NCI-H2107 treated with DMSO at 0.1 percent for 48 hours (cell line): ENCODE results near the gene TAF4.
"Not testable (repeated sequence)": the region's sequence is repeated elsewhere in the genome, so short reads cannot be mapped to it uniquely, and the experiment has no call there.

ENCODE experiments used
- DNase-seq: peaks from one replicate; lab custom pipeline; 2025; ENCODE audit not compliant: unreplicated experiment; lab: John Stamatoyannopoulos, UW

Gene TAF4, protein sequence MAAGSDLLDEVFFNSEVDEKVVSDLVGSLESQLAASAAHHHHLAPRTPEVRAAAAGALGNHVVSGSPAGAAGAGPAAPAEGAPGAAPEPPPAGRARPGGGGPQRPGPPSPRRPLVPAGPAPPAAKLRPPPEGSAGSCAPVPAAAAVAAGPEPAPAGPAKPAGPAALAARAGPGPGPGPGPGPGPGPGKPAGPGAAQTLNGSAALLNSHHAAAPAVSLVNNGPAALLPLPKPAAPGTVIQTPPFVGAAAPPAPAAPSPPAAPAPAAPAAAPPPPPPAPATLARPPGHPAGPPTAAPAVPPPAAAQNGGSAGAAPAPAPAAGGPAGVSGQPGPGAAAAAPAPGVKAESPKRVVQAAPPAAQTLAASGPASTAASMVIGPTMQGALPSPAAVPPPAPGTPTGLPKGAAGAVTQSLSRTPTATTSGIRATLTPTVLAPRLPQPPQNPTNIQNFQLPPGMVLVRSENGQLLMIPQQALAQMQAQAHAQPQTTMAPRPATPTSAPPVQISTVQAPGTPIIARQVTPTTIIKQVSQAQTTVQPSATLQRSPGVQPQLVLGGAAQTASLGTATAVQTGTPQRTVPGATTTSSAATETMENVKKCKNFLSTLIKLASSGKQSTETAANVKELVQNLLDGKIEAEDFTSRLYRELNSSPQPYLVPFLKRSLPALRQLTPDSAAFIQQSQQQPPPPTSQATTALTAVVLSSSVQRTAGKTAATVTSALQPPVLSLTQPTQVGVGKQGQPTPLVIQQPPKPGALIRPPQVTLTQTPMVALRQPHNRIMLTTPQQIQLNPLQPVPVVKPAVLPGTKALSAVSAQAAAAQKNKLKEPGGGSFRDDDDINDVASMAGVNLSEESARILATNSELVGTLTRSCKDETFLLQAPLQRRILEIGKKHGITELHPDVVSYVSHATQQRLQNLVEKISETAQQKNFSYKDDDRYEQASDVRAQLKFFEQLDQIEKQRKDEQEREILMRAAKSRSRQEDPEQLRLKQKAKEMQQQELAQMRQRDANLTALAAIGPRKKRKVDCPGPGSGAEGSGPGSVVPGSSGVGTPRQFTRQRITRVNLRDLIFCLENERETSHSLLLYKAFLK

DNA sequence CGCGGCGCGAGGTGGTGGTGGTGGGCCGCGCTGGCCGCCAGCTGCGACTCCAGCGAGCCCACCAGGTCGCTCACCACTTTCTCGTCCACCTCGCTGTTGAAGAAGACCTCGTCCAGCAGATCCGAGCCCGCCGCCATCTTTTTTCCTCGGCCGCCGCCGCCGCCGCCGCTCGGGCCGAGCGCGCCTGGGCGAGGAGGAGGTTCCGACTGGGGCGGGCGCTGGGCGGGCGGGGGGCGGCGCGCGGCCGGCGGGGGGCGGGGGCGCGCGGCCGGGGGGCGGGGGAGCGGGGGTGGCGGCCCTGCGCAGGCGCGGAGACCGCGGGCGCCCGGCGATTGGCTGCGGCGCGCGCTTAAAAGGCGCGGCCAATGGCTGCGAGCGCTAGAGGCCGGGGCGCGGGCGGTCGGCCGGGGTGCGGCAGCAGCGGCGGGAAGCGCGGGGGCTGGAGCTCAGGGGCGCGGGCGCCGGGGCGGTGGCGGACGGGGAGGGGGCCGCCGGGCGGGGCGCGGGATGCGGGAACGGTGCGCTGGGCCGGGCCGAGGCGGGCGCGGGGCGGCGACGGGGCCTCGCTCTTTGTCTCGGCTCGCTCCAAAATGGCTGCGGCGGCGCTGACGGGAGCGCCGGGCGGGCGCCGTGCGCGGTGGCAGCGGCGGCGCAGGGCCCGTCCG lies at the start of gene TAF4:
Gene TAF4 (minus strand): TSS at position 208 of the 665 bp plus-strand sequence. CDS start 71 bp downstream, at position 137.
- DNase-seq: peak; percentile 44

DNA sequence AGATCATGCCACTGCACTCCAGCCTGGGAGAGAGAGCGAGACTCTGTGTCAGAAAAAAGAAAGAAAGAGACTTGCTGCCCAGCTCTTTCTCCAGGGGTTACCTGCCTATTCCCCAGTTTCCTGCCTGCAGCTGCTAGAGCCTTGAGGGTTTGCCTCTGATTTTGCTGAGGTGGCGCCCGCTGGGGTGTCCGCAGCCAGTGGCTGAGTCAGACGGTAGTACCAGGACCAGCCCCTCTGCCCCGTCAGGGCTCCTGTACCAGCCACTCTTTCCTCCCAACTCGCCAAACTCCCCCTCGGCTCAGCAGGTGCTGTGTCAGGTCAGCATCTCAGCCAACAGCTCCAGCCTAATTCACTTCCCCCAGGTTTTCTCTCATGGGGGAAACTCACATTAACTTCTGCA lies 49.2 kb upstream of the TAF4 start:
- DNase-seq: no peak

DNA sequence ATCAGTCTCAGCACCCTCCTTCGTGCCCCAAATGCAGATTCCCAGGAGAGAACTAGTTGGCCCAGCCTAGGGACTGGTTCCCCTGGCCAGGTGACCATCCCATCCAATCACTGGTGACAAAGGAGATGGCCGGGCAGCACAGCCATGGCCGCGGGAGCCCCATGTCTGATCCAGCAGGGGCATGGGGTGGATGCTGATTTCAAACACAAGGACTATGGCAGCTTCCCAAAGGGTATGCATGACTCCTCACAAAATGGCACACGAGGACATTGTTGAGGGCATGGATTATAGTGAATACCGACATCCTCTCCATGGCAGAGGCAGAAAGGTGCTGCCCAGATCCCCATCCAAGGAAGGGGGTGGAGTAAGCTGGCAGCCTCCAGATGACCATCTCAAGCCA lies 46.7 kb upstream of the TAF4 start:
- no peak for DNase-seq

DNA sequence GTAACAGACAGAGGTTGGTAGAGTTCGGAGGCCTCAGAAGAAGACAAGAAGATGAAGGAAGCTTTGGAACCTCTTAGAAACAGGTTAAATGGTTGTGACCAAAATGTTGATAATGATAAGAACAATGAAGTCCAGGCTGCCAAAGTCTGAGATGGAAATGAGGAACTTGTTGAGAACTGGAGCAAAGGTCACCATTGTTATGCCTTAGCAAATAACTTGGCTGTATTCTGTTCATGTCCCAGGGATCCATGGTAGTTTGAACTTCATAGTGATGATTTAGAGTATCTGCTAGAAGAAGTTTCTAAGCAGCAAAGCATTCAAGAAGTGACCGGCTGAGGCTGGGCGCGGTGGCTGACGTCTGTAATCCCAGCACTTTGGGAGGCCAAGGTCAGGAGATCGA lies 45.5 kb upstream of the TAF4 start:
- no peak for DNase-seq

DNA sequence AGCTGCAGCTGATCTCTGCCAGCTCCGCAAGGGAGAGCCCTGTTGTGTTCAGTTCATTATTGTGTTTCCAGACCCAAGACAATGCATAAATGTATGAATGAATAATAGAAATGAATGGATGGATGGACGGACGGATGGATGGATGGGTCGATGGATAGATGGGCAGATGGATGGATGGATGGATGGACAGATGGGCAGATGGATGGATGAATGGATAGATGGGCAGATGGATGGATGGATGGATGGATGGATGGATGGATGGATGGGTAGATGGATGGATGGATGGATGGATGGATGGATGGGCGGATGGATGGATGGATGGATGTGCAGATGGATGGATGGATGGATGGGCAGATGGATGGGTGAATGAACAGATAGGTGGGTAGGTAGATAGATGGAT lies 39.9 kb upstream of the TAF4 start:
- DNase-seq: no peak

DNA sequence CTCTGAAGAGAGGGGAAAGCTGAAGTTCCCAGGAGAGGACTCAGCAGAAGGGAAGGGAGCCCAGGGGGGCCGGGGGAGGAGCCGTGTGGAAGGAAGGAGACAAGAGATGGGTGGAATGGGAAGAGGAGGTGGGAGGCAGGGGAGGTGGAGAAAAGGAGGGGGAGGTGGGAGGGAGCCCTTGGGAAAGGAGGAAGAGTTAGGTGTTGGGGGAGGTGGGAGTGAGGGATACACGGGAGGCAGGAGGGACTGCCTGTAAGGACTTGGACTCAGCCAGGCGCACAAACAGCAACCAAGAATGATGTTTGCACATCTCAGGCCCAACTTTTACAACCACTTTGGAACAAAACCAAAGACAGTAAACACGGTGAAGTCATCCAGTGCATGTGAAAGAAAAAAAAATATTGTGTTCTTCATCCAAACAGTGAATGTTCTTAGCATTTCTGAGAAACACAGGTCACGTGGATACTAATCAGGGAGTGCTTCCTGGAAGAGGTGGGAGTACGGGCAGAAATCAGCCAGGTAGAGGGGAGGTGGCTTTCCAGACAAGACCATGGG lies 39.2 kb upstream of the TAF4 start:
- no peak for DNase-seq

DNA sequence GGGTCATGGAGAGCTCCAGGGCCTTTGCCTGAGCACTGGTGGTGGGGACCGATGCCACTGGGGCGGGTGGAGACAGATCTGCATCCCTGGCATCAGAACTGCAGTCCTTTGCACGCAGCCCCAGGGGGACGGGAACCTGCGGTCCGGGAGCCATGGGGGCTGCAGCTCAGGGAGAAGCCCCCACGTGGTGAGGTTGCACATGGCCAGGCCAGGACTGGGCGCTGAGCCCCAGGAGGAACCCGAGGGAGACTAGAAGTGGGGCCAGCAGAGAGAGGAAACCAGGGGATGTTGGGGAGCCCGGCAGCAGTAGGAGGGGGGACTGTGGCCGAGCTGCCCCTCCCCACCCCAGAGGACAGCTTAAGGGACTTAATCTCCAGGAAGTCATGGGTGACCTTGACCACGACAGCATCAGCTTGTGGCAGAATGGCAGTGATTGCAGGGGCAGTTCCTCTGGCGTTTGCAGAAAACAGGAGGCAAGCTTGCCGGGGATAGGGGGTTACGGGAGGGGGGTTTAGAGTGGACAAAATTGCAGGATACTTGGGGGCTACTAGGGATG lies 38.6 kb upstream of the TAF4 start:
- DNase-seq: no peak

DNA sequence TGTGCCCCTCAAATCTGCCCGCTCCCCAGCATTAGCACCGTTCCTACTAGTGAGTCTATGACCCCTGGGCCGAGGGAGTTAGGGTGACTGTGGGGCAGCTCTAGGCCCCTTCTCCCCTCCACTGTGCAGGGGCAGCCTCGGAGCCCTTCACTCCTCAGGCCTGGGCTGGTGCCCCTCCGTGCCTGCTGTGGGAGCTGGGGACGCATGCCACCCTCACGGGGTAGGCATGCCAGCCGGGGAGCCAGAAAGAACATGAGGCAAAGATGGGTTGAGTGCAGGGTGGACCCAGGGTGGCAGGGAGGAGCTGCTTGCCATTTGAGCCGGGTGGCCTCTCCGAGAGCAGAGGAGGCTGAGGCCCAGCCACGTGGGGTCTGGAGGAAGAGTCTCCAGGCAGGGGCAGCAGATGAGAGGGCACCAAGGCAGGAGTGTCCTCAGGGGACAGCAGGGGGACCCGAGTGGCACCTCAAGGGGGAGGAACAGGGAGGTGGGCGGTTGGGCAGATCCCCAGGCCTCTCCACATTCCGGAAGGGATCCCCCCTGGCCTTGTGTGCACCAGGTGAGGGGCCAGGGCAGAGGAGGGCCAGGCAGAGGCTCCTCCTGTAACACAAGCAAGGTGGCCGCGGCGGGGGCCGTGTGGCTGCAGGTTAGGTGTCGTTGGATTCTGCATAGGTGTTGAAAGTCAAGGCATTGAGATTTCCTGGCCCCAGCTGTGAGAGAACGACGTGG lies 38.0 kb upstream of the TAF4 start:
- DNase-seq: no peak

DNA sequence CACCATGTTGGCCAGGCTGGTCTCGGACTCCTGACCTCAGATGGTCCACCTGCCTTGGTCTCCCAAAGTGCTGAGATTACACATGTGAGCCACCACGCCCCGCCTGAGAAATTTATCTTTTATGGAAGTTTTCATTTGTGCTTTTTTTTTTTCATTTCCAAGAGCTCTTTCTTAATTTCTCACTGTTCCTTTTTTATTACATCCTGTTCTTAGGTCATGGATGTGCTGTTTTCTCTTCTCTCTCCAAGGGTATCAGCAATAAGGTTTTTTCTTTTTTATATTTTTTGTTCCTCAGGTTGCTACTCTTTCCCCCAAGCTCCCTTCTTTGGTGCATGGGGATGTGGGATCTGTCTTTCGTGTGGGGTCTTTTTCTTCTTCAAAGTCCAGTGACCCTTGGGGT lies 35.4 kb upstream of the TAF4 start:
- DNase-seq: no peak

DNA sequence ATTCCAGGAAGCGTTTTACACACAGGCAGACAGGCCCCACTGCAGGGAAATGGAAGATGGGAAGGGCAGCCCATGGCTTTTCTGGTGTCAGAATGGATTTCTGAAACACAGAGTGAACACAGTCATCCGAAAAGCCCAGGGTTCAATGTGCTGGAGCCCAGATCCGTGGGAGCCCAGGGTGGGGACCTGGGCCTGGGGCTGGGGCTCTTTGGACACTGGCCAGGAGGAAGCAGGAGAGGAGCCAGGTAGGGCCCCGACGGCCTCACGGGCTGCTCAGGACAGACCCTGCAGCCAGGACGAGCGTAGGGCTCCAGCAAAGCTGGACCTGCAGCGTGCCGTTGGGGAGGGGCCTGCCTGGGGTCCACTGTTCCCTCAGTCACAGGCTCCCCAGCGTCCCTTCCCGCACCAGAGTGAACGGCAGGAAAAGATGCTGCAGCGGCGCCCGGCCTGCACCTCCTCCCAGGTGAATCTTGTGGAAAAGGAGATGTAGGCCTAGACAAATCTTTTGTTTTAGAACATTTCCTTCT lies 32.3 kb upstream of the TAF4 start:
- DNase-seq: no peak

DNA sequence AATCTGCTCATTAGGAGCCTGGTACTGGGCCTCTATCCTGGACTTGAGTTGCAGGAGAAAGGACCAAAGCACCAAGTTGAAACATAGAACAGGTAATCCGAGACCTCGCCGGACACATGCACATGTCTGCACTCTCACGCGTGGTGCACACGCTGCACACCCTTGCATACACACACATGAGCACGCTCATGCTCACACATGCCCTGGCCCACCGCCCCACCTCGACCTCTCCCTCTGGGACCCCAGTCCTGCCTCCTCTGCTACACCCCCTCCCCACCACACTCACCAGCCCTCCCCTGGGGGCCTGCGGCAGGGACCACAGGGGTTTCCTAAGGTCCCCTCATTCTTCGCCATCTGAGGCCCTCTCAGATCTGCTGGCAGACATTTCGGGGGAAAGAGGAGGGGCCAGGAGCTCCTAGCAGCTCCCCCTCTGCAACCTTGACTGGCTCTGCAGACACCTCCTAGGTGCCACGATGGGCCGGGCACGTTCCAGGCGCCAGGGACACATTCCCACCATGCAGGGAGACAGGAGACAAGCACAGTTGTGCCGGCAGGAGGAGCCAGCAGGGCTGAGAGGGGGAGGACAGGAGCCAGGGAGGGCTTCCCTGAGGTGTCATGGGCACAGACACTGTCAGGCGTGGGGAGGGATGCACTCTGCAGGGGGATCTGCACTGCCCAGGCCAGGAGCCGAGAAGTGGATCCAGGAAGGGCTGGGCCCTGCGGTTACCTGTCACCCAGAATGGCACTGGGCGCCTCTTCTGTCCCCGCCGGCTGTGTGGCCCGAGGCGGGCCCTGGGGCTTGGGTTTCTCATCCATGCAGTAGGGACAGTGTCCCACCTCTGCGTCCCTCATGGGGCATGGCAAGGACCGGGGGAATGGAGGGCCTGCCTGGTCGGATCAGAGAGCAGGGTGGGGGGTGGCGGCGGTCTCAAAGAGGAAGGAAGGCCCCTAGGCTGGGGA lies 31.0 kb upstream of the TAF4 start:
- no peak for DNase-seq

DNA sequence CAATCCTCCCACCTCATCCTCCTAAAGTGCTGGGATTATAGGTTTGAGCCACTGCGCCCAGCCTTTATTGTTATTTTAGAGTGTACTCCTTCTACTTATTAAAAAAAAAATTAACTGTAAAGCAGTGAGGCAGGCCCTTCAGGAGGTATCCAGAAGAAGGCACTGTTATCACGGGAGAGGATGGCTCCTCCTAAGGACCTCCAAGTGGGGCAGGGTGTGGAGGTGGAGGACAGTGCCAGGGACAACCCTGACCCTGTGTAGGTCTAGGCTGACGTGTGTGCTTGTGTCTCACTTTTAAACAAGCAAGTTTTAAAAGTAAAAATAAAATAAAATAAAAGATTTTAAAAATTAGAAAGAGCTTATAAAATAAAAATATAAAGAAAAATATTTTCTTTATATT lies 23.7 kb upstream of the TAF4 start:
- DNase-seq: no peak

DNA sequence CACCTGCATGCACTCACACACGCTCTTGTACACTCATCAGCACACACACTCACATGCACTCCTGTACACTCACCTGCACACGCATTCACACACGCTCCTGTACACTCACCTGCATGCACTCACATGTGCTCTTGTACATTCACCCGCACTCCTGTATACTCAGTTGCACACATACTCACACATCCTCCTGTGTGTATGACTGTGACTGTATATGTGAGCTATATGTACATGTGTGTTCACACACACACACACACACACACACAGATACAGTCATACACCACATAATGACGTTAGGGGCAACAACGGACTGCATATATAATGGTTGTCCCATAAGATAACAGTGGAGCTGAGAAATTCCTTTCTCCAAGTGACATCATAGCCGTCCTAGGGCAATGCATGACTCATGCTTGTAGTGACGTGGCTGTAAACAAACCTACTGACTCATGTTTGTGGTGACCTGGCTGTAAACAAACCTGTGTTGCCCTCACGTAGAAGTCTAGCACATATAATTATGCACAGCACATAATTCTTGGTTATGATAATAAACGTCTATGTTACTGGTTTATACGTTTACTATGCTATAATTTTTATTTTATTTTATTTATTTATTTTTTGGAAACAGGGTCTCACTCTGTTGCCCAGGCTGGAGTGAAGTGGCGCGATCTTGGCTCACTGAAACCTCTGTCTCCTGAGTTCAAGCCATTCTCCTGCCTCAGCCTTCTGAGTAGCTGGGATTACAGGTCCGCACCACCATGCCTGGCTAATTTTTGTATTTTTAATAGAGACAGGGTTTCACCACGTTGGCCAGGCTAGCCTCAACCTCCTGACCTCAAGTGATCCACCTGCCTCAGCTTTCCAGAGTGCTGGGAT lies 22.8 kb upstream of the TAF4 start:
- no peak for DNase-seq

DNA sequence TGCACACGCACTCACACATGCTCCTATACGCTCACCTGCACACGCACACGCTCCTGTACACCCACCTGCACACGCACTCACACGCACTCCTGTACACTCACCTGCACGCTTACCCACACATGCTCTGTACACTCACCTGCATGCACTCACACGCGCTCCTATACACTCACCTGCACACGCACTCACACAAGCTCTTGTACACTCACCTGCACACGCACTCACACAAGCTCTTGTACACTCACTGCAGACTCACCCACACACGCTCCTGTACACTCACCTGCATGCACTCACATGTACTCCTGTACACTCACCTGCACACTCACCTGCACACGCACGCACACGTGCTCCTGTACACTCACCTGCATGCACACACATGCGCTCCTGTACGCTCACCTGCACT lies 22.0 kb upstream of the TAF4 start:
- no peak for DNase-seq

DNA sequence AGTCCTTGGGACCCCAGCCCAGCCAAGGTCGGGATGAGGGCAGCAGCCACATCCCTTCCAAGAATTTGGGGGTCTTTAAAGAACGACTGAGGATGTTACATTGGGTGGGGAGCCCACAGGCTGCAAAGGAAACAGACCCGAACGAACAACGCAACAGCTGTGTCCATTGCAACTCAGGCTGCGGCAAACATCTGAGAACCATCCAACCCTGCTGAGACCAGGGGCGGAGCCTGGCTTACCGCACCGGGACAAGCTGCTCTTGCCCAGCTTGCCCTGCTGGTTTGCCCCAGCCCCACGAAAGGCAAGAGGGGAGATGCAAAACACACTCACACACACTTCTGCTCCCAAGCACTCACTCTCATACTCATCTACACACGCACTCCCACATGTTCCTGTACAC lies 21.5 kb upstream of the TAF4 start:
- no peak for DNase-seq

DNA sequence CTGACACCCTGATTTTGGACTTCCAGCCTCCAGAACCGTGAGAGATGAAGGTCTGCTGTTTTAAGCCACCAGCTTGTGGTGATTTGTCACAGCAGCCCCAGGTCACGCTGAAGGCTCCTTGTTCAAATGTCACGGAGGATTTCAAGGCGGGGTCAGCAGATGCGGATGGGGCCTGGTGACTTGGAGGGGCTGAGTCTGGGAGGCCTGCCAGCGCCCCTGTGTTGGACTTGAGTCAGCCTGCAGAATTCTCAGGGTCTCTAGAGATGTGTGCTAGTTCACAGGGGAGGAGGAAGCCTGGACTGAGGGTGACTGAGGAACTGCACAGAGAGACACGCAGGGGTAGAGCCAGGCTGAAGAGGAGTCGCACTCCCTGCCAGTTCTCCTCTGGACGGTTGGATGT lies 19.5 kb upstream of the TAF4 start:
- DNase-seq: no peak

DNA sequence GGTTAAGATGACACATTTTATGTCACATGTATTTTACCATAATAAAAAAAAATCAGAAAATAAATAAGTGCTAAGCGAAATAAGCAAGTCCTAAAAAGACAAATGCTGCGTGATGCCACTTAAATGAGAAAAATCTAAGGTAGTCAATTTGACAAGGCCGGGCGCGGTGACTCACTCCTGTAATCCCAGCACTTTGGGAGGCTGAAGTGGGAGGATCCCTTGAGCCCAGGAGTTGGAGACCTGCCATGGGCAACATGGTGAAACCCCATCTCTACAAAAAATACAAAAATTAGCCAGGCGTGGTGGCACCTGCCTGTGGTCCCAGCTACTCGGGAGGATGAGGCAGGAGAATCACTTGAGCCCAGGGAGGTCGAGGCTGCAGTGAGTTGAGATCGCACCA lies 18.5 kb upstream of the TAF4 start:
- not testable (repeated sequence) for DNase-seq

DNA sequence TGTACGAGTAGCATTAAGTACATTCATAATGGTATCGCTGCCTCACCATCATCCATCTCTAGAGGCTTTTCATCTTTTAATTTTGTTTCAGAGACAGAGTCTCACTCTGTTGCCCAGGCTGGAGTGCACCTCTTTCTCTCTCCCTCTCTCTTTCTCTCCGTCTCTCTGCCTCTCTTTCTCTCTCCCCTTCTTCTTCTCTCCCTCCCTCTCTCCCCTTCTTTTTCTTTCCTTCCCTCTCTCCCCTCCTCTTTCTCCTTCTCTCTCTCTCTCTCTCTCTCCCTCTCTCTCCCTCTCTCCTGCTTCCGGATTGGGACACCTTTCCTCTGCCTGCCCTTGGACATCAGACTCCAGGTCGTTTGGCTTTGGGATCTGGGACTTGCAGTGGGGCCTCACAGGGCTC lies 17.6 kb upstream of the TAF4 start:
- DNase-seq: no peak
